T-helper 2 cell treated with Interferon-gamma antibody and Interleukin-4, amounts not matched to agents 100 ng/mL and 5 ng/mL, for 36 hours (primary cell): ENCODE measurements around the gene MYO3B. TPM values are rescaled to one million over a fixed set of nuclear protein-coding genes. Genes with fewer than 3 reads are reported as not detected.
"Not testable (repeated sequence)": the region's sequence is repeated elsewhere in the genome, so short reads cannot be mapped to it uniquely, and the experiment has no call there.

ENCODE experiments used
- intact Hi-C: fragments of 100-400 bp; cut with micrococcal nuclease; formaldehyde crosslinking; loops from one replicate; pipeline ENCODE4 v1.15.1; 2023
- total RNA-seq: library from RNA; stranded (reverse); gene quantifications from 2 replicates; pipeline ENCODE4 v1.2.3, GENCODE V29; 2022

MYO3B gene
- total RNA-seq, 1 donor from 2014 or later: 1.2 TPM

- intact Hi-C loops: no loop called here
These were observed 410.8 kb downstream of the MYO3B start for GRCh38 chr2:170588729-170589128.

- intact Hi-C loops: no loop called here
These were observed 418.6 kb downstream of the MYO3B start for GRCh38 chr2:170596576-170596975.

- intact Hi-C loops: no loop called here
These were observed 420.1 kb downstream of the MYO3B start for GRCh38 chr2:170598067-170598395.

GRCh38 chr2:170601489-170601888 lies 423.5 kb downstream of the MYO3B start:
- intact Hi-C loops: no loop called here

GRCh38 chr2:170605862-170606261 lies 427.9 kb downstream of the MYO3B start:
- intact Hi-C loops: no loop called here

- intact Hi-C loops: no loop called here
These were observed 429.2 kb downstream of the MYO3B start for GRCh38 chr2:170607171-170607570.

- intact Hi-C loops: no loop called here
These were observed 432.7 kb downstream of the MYO3B start for GRCh38 chr2:170610615-170611014.

GRCh38 chr2:170618948-170619347 lies 441.0 kb downstream of the MYO3B start:
- intact Hi-C loops: not testable (repeated sequence)

- intact Hi-C loops: not testable (repeated sequence)
These were observed 457.1 kb downstream of the MYO3B start for GRCh38 chr2:170635094-170635493.

- intact Hi-C loops: no loop called here
These were observed 461.7 kb downstream of the MYO3B start for GRCh38 chr2:170639635-170640034.

GRCh38 chr2:170641961-170642360 lies 464.0 kb downstream of the MYO3B start:
- intact Hi-C loops: no loop called here

GRCh38 chr2:170643346-170643745 lies 465.4 kb downstream of the MYO3B start:
- intact Hi-C loops: no loop called here

- intact Hi-C loops: no loop called here
These were observed 469.9 kb downstream of the MYO3B start for GRCh38 chr2:170647741-170648436.

- intact Hi-C loops: no loop called here
These were observed 473.8 kb downstream of the MYO3B start for GRCh38 chr2:170651624-170652325.

GRCh38 chr2:170652637-170653417 lies 474.9 kb downstream of the MYO3B start:
- intact Hi-C loops: no loop called here

- intact Hi-C loops: no loop called here
These were observed 478.7 kb downstream of the MYO3B start for GRCh38 chr2:170656669-170657068.

GRCh38 chr2:170660409-170660808 lies 482.5 kb downstream of the MYO3B start:
- intact Hi-C loops: loop anchor here (10.0 kb wide), 1 partner anchor 336 kb away; no protein-coding TSS in a partner anchor

GRCh38 chr2:170665743-170666142 lies 487.8 kb downstream of the MYO3B start:
- intact Hi-C loops: loop anchor here (10.0 kb wide), 1 partner anchor 341 kb away; no protein-coding TSS in a partner anchor

- intact Hi-C loops: loop anchor here (10.0 kb wide), 1 partner anchor 345 kb away; no protein-coding TSS in a partner anchor
These were observed 492.0 kb downstream of the MYO3B start for GRCh38 chr2:170669909-170670308.

- intact Hi-C loops: no loop called here
These were observed 492.7 kb downstream of the MYO3B start for GRCh38 chr2:170670651-170671050.

- intact Hi-C loops: no loop called here
These were observed 493.1 kb downstream of the MYO3B start for GRCh38 chr2:170671079-170671478.

GRCh38 chr2:170674282-170674681 lies 496.3 kb downstream of the MYO3B start:
- intact Hi-C loops: not testable (repeated sequence)
